Stimulated activated naive B cell treated with anti-CD40 and anti-IgM and Interleukin-4, amounts not matched to agents 10 μg/mL and 1 μg/mL and 100 μg/mL, for 72 hours (primary cell): ENCODE results near the gene CALML6.
A peak's percentile ranks its signal among the peaks of the same experiment; 100 is the strongest.

ENCODE experiments used
- ATAC-seq, 2 donors: fragments of 150-1000 bp; cut with Tn5 transposase; replicated peaks; 2 replicates each; pipeline ENCODE4 v1.10.0; 2021; ENCODE audit warnings: moderate library complexity in 1 of 2
- DNase-seq: peaks from one replicate; pipeline ENCODE4 v3.0.0; 2021
- H3K27ac Mint-ChIP-seq: one replicate; pipeline ENCODE4 v1.8.0; 2022; ENCODE audit warnings: mild to moderate bottlenecking, mixed read lengths
- H3K27me3 Mint-ChIP-seq, 2 donors: one replicate each; pipeline ENCODE4 v1.8.0; 2022; ENCODE audit warnings: mixed read lengths in 2 of 2
- H3K36me3 Mint-ChIP-seq, 2 donors: one replicate each; pipeline ENCODE4 v1.8.0; 2022; ENCODE audit warnings: mixed read lengths in 2 of 2, mild to moderate bottlenecking in 1 of 2
- H3K4me1 Mint-ChIP-seq, 2 donors: one replicate each; pipeline ENCODE4 v1.8.0; 2022; ENCODE audit warnings: mixed read lengths in 2 of 2, mild to moderate bottlenecking in 1 of 2
- H3K4me3 Mint-ChIP-seq, 2 donors: one replicate each; pipeline ENCODE4 v1.8.0; 2022; ENCODE audit warnings: mild to moderate bottlenecking in 2 of 2, mixed read lengths in 2 of 2, moderate library complexity in 1 of 2
- H3K9me3 Mint-ChIP-seq, 2 donors: one replicate each; pipeline ENCODE4 v1.8.0; 2022; ENCODE audit warnings: mixed read lengths in 2 of 2, mild to moderate bottlenecking in 1 of 2

Gene CALML6

GRCh38 chr1:1947493-1947892 lies 32.4 kb downstream of the CALML6 start:
- Mint-ChIP-seq H3K27me3 (peaks cover 20 to 36% of the 10 kb centered on the region in 2 donors), H3K4me1 (peaks cover 5 to 7% of the 10 kb centered on the region in 2 donors), H3K36me3 (peaks cover 4 to 5% of the 10 kb centered on the region in 2 donors), H3K4me3 (no peak overlapping the region), H3K9me3 (peaks cover 8 to 11% of the 10 kb centered on the region in 2 donors), H3K27ac (no peak overlapping the region)
- no peak for DNase-seq
- no peak for ATAC-seq

- ATAC-seq (no peak), DNase-seq (no peak)
- H3K36me3 Mint-ChIP-seq, result peaks cover 4 to 5% of the 10 kb centered on the region in 2 donors
- peaks cover 20 to 45% of the 10 kb centered on the region in 2 donors for H3K27me3 Mint-ChIP-seq
- H3K9me3 Mint-ChIP-seq, result peaks cover 8 to 11% of the 10 kb centered on the region in 2 donors
- H3K27ac Mint-ChIP-seq, result no peak overlapping the region
- no peak overlapping the region for H3K4me3 Mint-ChIP-seq
- peaks cover 4 to 5% of the 10 kb centered on the region in 2 donors for H3K4me1 Mint-ChIP-seq
Measured at GRCh38 chr1:1948783-1949182, 33.7 kb downstream of the CALML6 start.

GRCh38 chr1:1950940-1951339 lies 35.9 kb downstream of the CALML6 start:
- ATAC-seq (no peak), DNase-seq (no peak)
- Mint-ChIP-seq H3K9me3 (peaks cover 8 to 11% of the 10 kb centered on the region in 2 donors), H3K4me1 (no peaks in the 10 kb centered on the region), H3K27me3 (peaks cover 18 to 42% of the 10 kb centered on the region in 2 donors), H3K36me3 (peaks cover 5 to 6% of the 10 kb centered on the region in 2 donors), H3K27ac (no peak overlapping the region), H3K4me3 (no peak overlapping the region)

- Mint-ChIP-seq H3K27ac (no peak overlapping the region), H3K9me3 (peaks cover 8 to 11% of the 10 kb centered on the region in 2 donors), H3K36me3 (peaks cover 5 to 6% of the 10 kb centered on the region in 2 donors), H3K27me3 (peaks cover 37 to 66% of the 10 kb centered on the region in 2 donors), H3K4me1 (no peaks in the 10 kb centered on the region), H3K4me3 (no peak overlapping the region)
- no peak for DNase-seq
- ATAC-seq, result no peak
Measured at GRCh38 chr1:1954015-1954414, 39.0 kb downstream of the CALML6 start.

GRCh38 chr1:1954831-1955441 lies 39.9 kb downstream of the CALML6 start:
- H3K9me3 Mint-ChIP-seq, result peaks cover 8 to 11% of the 10 kb centered on the region in 2 donors
- H3K27me3 Mint-ChIP-seq, result peaks cover 39 to 66% of the 10 kb centered on the region in 2 donors
- H3K4me1 Mint-ChIP-seq, result no peaks in the 10 kb centered on the region
- ATAC-seq (no peak), DNase-seq (no peak)
- H3K36me3 Mint-ChIP-seq, result peaks cover 5 to 6% of the 10 kb centered on the region in 2 donors
- no peak overlapping the region for H3K27ac Mint-ChIP-seq
- H3K4me3 Mint-ChIP-seq, result no peak overlapping the region

GRCh38 chr1:1955621-1956094 lies 40.6 kb downstream of the CALML6 start:
- Mint-ChIP-seq H3K36me3 (peaks cover 5 to 6% of the 10 kb centered on the region in 2 donors), H3K4me1 (no peaks in the 10 kb centered on the region), H3K9me3 (peaks cover 8 to 11% of the 10 kb centered on the region in 2 donors), H3K27ac (no peak overlapping the region), H3K27me3 (peaks cover 41 to 67% of the 10 kb centered on the region in 2 donors), H3K4me3 (no peak overlapping the region)
- DNase-seq (no peak), ATAC-seq (no peak)

- DNase-seq (no peak), ATAC-seq (no peak)
- Mint-ChIP-seq H3K9me3 (peaks cover 5 to 6% of the 10 kb centered on the region in 2 donors), H3K36me3 (peaks cover 3 to 5% of the 10 kb centered on the region in 2 donors), H3K27me3 (peaks cover 45 to 67% of the 10 kb centered on the region in 2 donors), H3K4me3 (no peak overlapping the region), H3K4me1 (no peaks in the 10 kb centered on the region), H3K27ac (no peak overlapping the region)
Measured at GRCh38 chr1:1956101-1956500, 41.0 kb downstream of the CALML6 start.

GRCh38 chr1:1956586-1957532 lies 41.8 kb downstream of the CALML6 start:
- no peak for ATAC-seq
- Mint-ChIP-seq H3K9me3 (no peaks in the 10 kb centered on the region), H3K4me1 (no peaks in the 10 kb centered on the region), H3K27ac (no peak overlapping the region), H3K4me3 (no peak overlapping the region), H3K27me3 (peaks cover 47 to 71% of the 10 kb centered on the region in 2 donors), H3K36me3 (peaks cover 0 to 1% of the 10 kb centered on the region in 2 donors)
- DNase-seq, result no peak

- peaks cover 0 to 1% of the 10 kb centered on the region in 2 donors for H3K36me3 Mint-ChIP-seq
- H3K27ac Mint-ChIP-seq, result no peak overlapping the region
- no peak overlapping the region for H3K4me3 Mint-ChIP-seq
- DNase-seq (no peak), ATAC-seq (no peak)
- H3K9me3 Mint-ChIP-seq, result no peaks in the 10 kb centered on the region
- H3K27me3 Mint-ChIP-seq, result peaks cover 51 to 69% of the 10 kb centered on the region in 2 donors
- H3K4me1 Mint-ChIP-seq, result no peaks in the 10 kb centered on the region
Measured at GRCh38 chr1:1957533-1957961, 42.5 kb downstream of the CALML6 start.

GRCh38 chr1:1958071-1958541 lies 43.0 kb downstream of the CALML6 start:
- ATAC-seq (no peak), DNase-seq (no peak)
- Mint-ChIP-seq H3K27ac (no peak overlapping the region), H3K27me3 (peaks cover 51 to 68% of the 10 kb centered on the region in 2 donors), H3K4me1 (no peaks in the 10 kb centered on the region), H3K9me3 (no peaks in the 10 kb centered on the region), H3K4me3 (no peak overlapping the region), H3K36me3 (peaks cover 0 to 1% of the 10 kb centered on the region in 2 donors)

GRCh38 chr1:1959459-1959839 lies 44.4 kb downstream of the CALML6 start:
- DNase-seq (no peak), ATAC-seq (no peak)
- no peaks in the 10 kb centered on the region for H3K4me1 Mint-ChIP-seq
- peaks cover 51 to 65% of the 10 kb centered on the region in 2 donors for H3K27me3 Mint-ChIP-seq
- H3K36me3 Mint-ChIP-seq, result peaks cover 0 to 1% of the 10 kb centered on the region in 2 donors
- H3K9me3 Mint-ChIP-seq, result no peaks in the 10 kb centered on the region
- H3K4me3 Mint-ChIP-seq, result no peak overlapping the region
- no peak overlapping the region for H3K27ac Mint-ChIP-seq

- peaks cover 51 to 70% of the 10 kb centered on the region in 2 donors for H3K27me3 Mint-ChIP-seq
- peaks cover 0 to 1% of the 10 kb centered on the region in 2 donors for H3K36me3 Mint-ChIP-seq
- no peaks in the 10 kb centered on the region for H3K4me1 Mint-ChIP-seq
- H3K27ac Mint-ChIP-seq, result no peak overlapping the region
- peak; percentile 76 to 77 for ATAC-seq
- no peaks in the 10 kb centered on the region for H3K9me3 Mint-ChIP-seq
- peak; percentile 42 for DNase-seq
- no peak overlapping the region for H3K4me3 Mint-ChIP-seq
Measured at GRCh38 chr1:1959840-1960479, 44.9 kb downstream of the CALML6 start.

GRCh38 chr1:1960480-1961196 lies 45.6 kb downstream of the CALML6 start:
- Mint-ChIP-seq H3K27me3 (peaks cover 51 to 72% of the 10 kb centered on the region in 2 donors), H3K27ac (no peak overlapping the region), H3K36me3 (peaks cover 0 to under 1% of the 10 kb centered on the region in 2 donors), H3K9me3 (no peaks in the 10 kb centered on the region), H3K4me3 (no peak overlapping the region), H3K4me1 (no peaks in the 10 kb centered on the region)
- ATAC-seq, result no peak
- DNase-seq, result no peak
